ENCODE results near the gene PITRM1. TPM values are rescaled to one million over a fixed set of nuclear protein-coding genes. Genes with fewer than 3 reads are reported as not detected.
"Not testable (repeated sequence)": the region's sequence is repeated elsewhere in the genome, so short reads cannot be mapped to it uniquely, and the experiment has no call there.

PITRM1 gene, protein sequence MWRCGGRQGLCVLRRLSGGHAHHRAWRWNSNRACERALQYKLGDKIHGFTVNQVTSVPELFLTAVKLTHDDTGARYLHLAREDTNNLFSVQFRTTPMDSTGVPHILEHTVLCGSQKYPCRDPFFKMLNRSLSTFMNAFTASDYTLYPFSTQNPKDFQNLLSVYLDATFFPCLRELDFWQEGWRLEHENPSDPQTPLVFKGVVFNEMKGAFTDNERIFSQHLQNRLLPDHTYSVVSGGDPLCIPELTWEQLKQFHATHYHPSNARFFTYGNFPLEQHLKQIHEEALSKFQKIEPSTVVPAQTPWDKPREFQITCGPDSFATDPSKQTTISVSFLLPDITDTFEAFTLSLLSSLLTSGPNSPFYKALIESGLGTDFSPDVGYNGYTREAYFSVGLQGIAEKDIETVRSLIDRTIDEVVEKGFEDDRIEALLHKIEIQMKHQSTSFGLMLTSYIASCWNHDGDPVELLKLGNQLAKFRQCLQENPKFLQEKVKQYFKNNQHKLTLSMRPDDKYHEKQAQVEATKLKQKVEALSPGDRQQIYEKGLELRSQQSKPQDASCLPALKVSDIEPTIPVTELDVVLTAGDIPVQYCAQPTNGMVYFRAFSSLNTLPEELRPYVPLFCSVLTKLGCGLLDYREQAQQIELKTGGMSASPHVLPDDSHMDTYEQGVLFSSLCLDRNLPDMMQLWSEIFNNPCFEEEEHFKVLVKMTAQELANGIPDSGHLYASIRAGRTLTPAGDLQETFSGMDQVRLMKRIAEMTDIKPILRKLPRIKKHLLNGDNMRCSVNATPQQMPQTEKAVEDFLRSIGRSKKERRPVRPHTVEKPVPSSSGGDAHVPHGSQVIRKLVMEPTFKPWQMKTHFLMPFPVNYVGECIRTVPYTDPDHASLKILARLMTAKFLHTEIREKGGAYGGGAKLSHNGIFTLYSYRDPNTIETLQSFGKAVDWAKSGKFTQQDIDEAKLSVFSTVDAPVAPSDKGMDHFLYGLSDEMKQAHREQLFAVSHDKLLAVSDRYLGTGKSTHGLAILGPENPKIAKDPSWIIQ
- 34.7 TPM for total RNA-seq (ENCODE audit: insufficient read depth, low replicate concordance)

GRCh38 chr10:3172446-3173170 lies at the start of gene PITRM1:
Gene PITRM1, minus strand, starts transcription at chr10:3172782. Its CDS starts 10 bp downstream, at chr10:3172772.
- peak; percentile 99 for DNase-seq (ENCODE audit: low spot score)

DNA sequence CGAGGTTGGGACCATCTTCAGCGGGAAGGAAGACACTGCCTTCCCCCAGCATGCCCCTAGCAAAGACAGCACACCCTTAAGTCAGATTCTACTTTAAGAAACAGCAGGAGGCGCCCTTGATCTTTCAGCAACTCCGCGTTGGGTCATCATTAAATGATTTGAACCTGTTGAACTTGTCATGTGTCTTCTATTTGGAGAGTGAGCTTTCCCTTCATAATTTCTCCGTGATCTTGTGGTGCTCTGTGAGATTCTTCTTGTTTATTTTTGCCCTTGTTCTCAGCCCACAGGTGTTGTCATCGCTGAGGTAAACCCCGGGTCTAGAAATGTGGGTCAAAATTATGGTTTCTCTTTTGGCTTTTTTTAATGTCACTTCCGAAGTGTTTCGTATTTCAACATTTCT lies 49.5 kb upstream of the PITRM1 start:
- no peak for DNase-seq (ENCODE audit: low spot score)

DNA sequence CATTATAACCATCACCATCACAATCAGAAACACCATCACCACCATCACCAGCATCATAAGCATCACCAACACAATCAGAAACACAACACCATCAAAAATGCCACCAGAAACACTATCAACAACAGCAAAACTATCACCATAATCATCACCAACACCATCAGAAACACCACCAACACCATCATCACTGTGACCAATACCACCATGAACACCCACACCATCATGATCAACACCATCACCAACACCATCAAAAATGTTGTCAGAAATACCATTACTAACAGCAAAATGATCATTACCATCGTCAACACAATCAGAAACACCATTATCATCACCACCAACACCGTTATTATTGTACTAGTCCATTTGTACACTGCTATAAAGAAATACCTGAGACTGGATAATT lies 49.0 kb upstream of the PITRM1 start:
- not testable (repeated sequence) for DNase-seq (ENCODE audit: low spot score)

DNA sequence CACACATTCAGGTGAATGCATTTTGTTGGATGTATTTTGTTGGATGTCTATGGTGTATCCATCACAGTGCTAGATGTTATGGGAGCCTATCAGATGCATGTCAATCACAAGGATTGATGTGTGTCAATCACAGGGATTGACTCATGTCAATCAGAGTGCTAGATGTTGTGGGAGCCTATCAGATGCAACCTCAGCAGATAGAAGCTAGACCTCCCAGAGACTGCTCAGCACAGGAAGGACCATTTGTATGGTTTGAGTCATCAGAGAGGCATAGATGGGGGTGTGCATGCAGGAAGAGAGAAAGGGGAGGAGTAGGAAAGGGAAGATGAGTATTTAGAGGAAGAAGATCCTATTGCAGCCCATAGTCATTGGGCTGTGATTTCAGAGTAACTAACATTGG lies 48.3 kb upstream of the PITRM1 start:
- DNase-seq (ENCODE audit: low spot score): no peak

GRCh38 chr10:3219021-3219628 lies 46.5 kb upstream of the PITRM1 start:
- DNase-seq (ENCODE audit: low spot score): not testable (repeated sequence)

DNA sequence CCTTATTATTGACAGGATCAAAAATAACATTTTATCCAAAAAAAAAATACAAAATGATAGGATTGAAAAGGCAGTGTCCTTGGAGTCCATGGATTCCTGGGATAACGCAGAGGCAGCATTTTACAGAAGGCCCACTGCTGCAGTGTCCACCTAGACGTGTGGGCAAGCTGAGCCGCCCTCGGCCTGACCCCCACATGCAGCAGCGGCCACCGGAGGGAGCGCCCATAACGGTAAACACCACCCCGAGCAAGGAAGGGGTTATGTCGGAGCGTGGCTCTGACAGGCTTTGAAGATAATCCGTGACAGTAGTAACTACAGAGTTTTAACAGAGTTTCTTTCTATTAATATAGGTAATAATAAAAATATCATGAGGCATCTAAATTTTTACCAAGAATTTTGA lies 45.3 kb upstream of the PITRM1 start:
- DNase-seq (ENCODE audit: low spot score): no peak

GRCh38 chr10:3217301-3217700 lies 44.7 kb upstream of the PITRM1 start:
- DNase-seq (ENCODE audit: low spot score): peak; percentile 57

GRCh38 chr10:3215153-3215775 lies 42.7 kb upstream of the PITRM1 start:
- no peak for DNase-seq (ENCODE audit: low spot score)

DNA sequence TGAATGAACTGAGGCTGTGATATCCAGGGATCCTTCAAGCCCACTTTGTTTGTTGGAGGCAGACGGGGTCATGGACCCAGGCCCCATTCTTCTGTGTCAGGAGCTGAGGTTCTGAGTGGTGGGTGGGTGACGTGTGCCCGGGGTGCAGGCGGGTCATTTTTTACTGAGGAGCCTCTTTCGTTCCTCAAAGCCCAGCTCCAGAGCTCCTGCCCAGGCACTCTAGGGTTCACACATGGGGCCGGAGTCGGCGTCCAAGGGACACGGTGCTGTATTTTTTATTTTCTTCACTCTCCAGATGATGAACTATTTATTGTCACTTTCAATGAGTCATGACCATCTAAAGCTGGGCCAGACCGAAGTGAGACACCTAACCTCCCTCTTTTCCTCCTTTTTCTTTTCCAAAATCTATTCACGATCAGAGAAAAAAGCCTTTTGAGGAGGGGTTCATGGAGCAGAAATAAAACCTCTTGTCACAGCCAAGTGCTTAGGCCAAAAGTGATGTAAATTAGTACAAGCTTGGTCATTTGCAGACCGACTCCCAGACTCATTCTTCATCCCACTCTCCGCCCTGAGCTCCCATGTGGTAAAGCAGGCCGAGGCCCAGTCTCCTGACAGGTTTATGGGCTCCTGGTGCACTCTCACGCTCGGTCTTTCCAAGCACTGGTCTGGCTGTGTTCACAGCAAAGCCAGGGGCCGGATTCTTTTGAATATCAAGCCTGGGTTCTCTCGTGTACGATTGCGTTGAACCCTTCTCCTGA lies 41.4 kb upstream of the PITRM1 start:
- DNase-seq (ENCODE audit: low spot score): peak; percentile 74

DNA sequence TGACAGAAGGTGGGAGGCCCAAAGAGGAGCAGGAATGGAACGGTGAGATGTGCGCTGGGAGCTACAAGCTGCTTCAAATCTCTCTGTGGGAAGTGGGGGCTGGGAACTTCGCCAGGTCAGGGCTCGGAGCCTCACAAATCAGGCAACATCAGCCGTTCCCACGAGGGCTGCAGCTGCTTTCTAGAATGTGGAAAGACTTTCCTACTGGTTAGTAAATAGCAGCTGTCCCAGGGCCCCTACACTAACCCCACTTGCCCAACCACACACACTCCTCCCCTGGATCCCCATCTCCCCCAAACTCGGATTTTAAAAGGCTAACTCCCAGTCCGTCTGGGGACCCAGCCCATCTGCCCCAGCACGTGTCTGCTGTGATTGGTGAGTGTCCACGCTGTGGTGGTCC lies 40.6 kb upstream of the PITRM1 start:
- DNase-seq (ENCODE audit: low spot score): peak; percentile 18

DNA sequence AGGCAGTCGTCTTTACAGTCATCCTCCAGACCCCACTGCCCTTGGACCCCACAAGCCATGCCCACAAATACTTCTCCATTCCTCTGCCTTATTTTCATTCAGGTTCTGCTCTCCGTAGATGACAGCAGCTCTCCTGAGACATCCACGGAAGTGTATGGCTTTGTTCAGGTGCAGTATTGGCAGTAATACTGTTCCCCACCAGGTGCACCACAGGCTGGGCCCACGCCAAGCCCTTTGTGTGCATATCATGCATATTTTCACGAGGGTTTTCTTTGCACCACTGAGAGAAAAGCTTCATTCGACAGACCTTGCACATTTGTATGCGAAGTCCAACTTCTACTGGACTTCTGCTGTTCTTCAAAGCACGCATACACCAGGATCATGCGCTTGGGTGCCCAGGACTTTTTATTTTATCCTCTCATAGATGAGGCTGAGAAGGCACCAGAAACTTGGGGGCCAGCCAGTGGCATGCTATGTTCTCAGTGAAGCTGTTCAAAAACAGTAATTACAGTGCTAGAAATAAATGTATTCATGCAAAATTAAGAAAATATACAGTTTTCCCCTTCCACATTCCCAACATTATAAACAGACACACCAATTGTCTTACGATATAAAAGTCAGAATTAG lies 37.8 kb upstream of the PITRM1 start:
- no peak for DNase-seq (ENCODE audit: low spot score)

GRCh38 chr10:3208481-3209406 lies 36.2 kb upstream of the PITRM1 start:
- no peak for DNase-seq (ENCODE audit: low spot score)

DNA sequence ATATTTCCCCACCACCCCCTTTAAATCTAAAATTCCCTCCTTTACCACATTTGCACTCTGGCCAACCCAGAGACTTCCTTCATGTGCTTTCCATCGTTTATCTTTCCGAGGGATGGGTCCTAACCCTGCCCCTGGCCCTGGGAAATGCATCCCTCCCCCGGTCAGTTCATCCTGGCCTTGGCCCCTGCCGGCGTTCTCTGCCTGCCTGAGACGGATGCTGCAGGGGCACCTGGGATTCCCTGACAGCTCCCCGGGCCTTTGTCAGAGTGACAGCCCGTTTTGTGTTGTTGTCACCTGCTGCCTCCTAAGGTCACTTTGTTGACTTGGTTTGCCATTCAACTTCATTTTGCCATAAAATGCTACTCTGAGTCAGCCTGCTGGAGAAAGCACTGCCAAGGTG lies 34.8 kb upstream of the PITRM1 start:
- no peak for DNase-seq (ENCODE audit: low spot score)

DNA sequence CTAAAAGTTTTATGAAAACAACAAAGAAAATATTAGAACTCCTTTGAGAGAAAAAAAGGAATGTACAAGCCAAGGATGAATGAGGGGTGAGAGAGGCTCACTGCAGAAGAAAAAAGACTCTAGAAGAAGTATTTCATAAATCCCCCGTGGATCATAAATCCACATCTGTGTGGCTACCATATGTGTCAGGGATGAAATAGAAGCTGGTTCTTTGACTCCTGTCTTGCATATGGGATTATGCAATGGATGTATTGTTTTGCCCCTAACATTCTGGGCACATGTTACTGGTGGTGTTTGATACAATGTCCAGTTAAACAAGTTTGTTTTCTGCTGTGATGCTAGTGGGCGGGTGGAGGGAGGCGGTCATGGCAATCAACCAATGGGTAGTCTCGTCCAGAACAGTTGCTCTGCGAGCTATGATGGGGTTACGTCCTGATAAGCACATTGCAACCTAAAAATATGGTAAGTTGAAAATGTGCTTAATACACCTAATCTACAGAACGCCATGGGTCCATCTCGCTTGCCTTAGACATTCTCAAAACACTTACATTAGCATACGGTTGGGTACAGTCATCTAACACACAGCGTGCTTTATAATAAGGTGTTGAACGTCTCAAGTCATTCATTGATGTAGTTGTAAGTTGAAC lies 34.1 kb upstream of the PITRM1 start:
- no peak for DNase-seq (ENCODE audit: low spot score)

- no peak for DNase-seq (ENCODE audit: low spot score)
Measured at GRCh38 chr10:3203972-3204371, 31.4 kb upstream of the PITRM1 start.

GRCh38 chr10:3203016-3203811 lies 30.6 kb upstream of the PITRM1 start:
- DNase-seq (ENCODE audit: low spot score): no peak

- DNase-seq (ENCODE audit: low spot score): no peak
Measured at GRCh38 chr10:3201796-3202195, 29.2 kb upstream of the PITRM1 start.
